IPS DF 19.7 (cell line): ENCODE measurements around the gene CSHL1.
"Not testable (repeated sequence)": the region's sequence is repeated elsewhere in the genome, so short reads cannot be mapped to it uniquely, and the experiment has no call there.

Experiments used
- DNase-seq: peaks from one replicate; pipeline ENCODE4 v3.0.0-alpha.2; 2013; ENCODE audit warnings: low read depth, low spot score

CSHL1 gene

DNA sequence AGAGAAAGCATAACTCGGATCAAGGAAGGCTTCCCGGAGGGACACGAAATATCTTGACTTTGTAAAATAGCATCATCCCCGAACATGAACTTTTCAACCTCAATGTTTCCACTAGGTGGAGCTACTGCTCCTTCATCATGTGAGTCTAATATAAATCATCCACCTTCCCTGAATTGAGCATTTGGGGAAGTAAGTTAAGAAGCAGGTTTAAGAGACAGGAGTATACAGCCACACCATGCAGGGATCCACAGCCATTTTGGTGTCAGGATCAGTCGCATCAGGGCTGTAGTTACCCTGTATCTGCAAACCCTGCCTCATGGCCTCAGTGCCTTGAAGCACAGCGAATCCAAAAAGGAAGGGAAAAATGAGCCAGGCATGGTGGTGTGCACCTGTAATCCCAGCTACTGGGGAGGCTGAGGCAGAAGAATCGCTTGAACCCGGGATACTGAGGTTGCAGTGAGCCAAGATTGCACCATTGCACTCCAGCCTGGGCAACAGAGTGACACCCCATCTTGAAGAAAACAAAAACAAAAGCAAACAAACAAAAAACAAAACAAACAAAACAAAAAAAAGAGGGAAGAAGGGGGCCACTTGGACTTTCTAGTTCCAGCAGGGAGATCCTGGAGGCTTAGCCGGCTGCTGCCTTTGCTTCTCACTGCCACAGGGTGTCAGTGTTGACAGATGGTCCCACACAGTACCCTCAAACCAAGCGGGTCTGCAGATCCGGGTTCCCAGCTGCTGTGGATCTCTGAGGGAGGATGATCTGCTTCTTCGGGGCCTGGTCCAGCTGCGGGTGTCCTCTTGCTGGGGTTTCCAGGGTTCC lies 21.8 kb downstream of the CSHL1 start:
- DNase-seq: not testable (repeated sequence)

DNA sequence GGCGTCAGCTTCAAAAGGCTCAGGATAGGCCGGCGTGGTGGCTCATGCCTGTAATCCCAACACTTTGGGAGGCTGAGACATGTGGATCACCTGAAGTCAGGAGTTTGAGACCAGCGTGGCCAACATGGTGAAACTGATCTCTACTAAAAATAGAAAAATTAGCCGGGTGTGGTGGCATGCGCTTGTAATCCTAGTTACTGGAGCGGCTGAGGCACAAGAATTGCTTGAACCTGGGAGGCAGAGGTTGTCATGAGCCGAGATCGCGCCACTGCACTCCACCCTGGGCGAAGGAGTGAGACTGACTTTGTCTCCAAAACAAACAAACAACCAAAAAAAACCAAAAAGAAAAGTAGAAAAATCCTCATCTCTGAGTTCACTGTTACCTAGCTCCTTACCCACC lies 25.9 kb downstream of the CSHL1 start:
- not testable (repeated sequence) for DNase-seq

DNA sequence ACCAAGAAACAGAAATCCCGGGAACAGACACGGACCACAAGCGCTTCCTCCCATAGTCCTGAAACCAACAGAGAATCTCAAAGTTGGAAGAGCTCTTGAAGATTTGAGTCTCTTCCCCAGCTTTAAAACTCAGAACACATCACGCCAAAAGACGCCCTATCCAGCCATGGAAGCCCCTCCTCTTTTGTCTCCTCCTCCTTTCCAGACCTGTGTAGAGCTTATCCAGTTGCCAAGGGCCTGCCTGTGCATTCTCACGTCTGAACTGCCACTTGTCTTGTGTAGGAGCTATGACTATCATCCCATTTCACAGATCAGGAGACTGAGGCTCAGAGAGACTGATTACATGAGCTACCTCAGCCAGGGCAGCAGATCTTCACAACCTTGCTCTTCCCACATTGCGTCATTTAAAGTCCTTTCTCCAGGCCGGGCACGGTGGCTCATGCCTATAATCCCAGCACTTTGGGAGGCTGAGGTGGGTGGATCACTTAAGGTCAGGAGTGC lies 28.4 kb downstream of the CSHL1 start:
- not testable (repeated sequence) for DNase-seq

DNA sequence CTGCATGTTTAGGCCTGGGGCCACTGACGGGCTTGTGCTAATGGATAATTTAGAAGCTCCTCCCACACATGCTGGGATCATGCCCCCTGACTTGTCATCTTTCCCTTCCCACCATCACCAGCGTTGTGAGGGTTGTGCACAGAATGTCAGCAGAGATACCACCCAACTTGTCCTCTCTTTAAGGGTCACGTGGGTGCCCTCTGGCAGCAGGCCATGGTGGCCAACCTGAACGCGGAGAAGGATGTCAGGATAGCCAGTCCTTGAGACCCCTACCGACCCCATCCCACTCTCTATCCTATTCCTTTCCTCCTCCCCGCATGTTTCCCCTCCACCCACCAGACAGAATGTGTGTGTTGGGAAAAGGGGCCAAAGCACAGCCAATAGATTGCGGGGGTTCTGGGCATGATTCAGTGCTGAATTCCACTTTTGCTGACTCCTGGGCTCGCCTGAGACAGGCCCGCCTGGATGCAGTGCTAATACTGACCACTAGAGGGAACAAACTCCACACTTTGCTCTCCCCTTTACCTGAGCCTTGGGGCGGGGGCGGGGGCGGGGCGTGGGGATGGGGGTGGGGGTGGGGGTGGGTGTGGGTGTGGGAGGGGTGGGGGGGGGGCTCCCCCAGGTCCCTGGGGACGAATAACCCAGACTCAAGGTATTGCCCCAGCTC lies 29.0 kb downstream of the CSHL1 start, which contains the start of gene GH2:
Gene GH2 (minus strand): TSS at position 10 of the 667 bp plus-strand sequence. CDS start 143 bp downstream, outside the sequence.
- no peak for DNase-seq

DNA sequence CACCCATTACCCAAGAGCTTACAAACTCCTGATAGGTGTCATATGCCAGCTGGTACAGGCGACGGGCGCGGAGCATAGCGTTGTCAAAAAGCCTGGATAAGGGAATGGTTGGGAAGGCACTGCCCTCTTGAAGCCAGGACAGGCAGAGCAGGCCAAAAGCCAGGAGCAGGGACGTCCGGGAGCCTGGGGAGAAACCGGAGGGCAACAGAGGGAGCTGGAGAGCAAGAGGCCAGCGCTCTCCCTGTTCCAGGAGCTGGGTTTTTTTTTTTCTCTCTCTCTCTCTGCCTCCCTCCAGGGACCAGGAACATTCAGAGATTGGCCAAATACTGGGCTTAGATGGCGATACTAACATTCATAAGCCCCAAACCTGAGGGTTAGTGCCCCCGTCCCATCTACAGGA lies 29.7 kb downstream of the CSHL1 start:
- not testable (repeated sequence) for DNase-seq

DNA sequence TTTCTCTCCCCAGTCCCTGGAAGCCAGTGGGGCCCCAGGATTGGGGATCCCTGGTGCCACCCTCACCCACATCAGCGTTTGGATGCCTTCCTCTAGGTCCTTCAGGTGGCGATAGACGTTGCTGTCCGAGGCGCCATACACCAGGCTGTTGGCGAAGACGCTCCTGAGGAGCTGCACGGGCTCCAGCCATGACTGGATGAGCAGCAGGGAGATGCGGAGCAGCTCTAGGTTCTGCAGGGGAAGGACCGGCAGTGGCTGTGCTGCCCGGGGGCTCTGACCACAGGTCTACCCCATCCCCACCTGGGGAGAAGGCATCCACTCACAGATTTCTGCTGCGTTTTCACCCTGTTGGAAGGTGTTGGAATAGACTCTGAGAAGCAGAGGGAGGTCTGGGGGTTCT lies 30.4 kb downstream of the CSHL1 start:
- no peak for DNase-seq

DNA sequence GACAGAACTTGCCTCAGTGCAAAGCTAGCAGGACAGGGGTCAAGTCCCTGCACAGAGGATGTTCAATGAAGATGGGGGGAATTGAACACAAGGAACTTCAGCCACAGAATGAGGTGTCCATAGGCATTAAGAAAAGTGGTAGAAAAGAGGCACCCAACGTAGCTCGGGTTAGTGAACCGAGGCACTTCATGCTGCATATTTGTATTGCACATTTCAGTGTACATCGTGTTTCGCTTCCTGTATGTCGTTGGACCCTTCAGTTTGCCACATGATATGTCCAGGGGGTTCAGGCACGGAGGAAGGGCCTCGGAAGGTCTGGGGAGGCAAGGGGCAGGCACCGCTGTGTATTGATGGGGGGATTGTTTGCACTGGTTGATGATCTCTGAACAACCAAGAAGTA lies 32.6 kb downstream of the CSHL1 start:
- DNase-seq: not testable (repeated sequence)

DNA sequence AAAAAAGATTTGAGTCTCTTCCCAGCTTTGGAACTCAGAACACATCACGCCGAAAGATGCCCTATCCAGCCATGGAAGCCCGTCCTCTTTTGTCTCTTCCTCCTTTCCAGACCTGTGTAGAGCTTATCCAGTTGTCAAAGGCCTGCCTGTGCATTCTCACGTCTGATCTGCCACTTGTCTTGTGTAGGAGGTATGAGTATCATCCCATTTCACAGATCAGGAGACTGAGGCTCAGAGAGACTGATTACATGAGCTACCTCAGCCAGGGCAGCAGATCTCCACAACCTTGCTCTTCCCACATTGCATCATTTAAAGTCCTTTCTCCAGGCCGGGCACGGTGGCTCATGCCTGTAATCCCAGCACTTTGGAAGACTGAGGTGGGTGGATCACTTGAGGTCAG lies 36.4 kb downstream of the CSHL1 start:
- not testable (repeated sequence) for DNase-seq

DNA sequence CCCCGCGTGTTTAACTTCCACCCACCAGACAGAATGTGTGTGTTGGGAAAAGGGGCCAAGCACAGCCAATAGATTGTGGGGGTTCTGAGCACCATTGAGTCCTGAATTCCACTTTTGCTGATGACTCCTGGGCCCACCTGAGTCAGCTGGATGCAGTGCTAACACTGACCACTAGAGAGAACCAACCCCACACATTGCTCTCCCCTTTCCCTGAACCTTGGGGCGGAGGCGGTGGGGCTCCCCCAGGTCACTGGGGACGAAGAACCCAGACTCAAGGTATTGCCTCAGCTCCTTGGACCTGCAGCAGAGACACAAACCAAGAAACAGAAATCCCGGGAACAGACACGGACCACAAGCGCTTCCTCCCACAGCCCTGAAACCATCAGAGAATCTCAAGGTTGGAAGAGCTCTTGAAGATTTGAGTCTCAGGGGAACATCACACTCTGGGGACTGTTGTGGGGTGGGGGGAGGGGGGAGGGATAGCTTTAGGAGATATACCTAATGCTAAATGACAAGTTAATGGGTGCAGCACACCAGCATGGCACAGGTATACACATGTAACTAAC lies 36.9 kb downstream of the CSHL1 start:
- DNase-seq: not testable (repeated sequence)

DNA sequence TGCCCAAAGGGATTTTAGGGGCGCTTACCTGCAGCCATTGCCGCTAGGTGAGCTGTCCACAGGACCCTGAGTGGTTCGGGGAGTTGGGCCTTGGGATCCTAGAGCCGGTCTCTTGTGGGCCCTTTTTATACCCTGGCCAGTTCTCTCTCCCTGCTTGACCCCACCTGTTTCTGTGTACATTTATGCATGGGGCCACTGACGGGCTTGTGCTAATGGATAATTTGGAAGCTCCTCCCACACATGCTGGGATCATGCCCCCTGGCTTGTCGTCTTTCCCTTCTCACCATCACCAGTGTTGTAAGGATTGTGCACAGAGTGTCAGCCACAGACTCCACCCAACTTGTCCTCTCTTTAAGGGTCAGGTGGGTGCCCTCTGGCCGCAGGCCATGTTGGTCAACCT lies 37.5 kb downstream of the CSHL1 start, which contains the start of gene CSH2:
Gene CSH2 (minus strand): TSS at position 101 of the 400 bp plus-strand sequence. CDS start 63 bp downstream, at position 38.
- not testable (repeated sequence) for DNase-seq

DNA sequence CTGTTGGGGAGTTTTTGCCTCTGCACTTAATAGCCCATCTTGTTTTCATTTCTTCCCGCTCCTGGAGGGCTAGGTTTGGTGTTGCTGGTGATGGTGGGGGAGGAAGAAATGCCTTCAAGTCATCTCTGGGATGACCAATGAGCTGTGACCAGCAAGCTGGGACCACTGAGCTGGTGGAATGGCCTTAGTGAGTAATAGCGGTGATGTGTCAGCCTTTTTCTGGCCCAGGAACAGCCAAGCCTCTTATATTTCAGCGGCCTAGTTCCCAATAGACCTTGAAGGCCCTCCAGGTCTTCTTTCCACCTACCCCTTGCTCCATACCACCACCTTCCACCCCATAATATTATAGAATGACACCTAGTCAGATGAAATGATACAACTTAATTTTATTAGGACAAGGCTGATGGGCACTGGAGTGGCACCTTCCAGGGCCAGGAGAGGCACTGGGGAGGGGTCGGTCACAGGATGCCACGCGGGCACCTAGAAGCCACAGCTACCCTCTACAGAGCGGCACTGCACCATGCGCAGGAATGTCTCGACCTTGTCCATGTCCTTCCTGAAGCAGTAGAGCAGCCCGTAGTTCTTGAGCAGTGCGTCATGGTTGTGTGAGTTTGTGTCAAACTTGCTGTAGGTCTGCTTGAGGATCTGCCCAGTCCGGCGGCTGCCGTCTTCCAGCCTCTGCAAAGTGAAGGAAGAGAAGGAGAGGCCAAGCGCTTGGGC lies 39.3 kb downstream of the CSHL1 start:
- DNase-seq: not testable (repeated sequence)

DNA sequence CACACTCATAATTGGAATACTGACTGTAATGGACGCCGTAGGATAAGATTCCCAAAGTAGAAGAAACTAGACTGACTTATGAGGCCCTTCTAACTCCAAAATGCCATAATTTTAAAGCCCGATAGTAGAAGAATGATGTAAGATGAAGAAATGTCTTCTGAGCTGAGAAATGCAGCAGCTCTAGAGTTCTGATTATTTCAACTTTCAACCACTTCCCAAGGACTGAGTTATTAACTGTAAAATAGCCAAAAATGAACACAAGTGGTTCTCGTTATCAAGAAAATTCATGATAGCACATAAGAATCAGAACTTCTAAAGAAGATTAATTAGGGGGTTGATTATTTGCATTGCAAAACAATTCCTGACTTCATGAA lies 40.8 kb downstream of the CSHL1 start:
- not testable (repeated sequence) for DNase-seq

DNA sequence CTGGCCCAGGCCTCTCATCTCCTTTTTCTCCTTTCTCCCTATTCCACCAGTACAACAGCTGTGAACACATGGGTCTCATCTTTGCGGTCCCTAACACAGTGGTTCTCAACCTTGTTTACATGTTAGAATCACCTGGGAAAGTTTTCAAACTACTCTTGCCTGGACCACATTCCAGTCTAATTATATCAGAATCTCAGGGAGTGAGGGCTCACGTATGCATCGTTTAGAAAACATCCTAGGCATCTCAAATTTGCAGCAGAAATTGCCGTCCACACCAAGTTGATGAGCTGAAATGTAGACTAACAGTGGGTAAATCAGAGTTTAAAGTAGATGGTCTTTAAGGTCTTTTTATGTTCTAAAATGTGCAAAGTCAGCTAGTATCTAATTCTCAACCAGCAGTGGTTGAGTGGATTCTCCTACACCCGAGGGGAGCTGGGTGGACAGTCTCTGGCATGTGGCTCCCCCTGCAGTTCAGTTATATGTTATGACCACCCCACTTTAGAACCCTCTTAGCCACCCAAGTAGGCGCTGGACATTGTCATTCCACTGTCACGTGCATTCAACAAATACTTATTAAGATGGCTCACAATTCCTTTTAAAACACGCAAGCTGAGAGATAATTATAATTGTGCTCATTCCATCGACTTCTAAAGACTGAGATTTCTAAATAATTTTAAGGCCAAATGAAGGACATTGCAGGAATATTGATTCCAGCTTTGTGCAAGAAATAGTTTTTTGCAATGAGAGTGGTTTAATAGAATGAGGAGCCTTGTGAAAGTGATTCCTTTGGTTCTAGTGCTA lies 41.4 kb downstream of the CSHL1 start:
- DNase-seq: not testable (repeated sequence)

DNA sequence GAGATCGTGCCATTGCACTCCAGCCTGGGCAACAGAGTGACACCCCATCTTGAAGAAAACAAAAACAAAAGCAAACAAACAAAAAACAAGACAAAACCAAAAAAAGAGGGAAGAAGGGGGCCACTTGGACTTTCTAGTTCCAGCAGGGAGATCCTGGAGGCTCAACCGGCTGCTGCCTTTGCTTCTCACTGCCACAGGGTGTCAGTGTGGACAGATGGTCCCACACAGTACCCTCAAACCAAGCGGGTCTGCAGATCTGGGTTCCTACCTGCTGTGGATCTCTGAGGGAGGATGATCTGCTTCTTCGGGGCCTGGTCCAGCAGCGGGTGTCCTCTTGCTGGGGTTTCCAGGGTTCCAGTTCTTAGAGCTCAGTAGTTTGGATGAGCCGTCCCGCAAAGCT lies 44.4 kb downstream of the CSHL1 start:
- not testable (repeated sequence) for DNase-seq
